NCI-H2227 treated with DMSO at 0.1 percent for 48 hours (cell line): ENCODE data around the gene LRTM2.

ENCODE experiments used
- DNase-seq: peaks from one replicate; lab custom pipeline; 2025; lab: John Stamatoyannopoulos, UW

Gene LRTM2

DNA sequence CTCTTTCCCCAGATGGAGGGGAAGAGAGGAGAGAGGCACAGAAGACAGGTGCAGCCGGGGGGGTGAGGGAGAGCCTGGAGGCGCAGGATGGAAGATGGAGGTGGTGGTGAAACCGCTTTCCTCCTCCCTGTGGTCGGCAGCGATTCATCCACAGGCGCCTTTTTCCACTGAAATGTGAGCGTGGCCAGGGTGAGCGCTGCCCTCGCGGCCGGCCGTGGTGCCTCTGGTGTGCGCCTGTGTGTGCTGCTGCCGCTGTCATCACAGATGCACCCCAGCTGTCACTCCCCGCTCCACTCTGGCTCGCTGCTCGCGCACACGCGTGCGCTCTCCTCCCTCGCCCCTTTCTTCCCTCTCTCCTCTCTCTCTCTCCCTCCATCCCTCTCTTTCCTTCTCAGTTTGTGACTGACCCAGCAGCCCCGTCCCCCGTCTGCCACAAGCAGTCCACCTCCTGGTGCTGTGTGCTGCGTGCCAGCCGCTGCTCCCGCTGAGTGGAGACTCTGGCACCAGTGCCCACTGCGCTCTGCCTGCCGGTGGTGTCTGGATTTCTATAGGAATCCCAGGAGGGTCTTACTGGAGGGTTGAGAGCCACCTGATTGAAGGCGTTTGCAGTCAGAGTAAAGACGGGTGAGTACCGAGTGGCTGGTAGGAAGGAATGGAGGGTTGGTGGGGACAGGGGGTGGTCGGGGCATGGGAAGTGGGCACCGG lies at the start of gene LRTM2:
TSS of gene LRTM2 (plus strand) at position 375 of the 705 bp plus-strand sequence. CDS start 7,584 bp downstream, outside the sequence.
- DNase-seq: no peak

DNA sequence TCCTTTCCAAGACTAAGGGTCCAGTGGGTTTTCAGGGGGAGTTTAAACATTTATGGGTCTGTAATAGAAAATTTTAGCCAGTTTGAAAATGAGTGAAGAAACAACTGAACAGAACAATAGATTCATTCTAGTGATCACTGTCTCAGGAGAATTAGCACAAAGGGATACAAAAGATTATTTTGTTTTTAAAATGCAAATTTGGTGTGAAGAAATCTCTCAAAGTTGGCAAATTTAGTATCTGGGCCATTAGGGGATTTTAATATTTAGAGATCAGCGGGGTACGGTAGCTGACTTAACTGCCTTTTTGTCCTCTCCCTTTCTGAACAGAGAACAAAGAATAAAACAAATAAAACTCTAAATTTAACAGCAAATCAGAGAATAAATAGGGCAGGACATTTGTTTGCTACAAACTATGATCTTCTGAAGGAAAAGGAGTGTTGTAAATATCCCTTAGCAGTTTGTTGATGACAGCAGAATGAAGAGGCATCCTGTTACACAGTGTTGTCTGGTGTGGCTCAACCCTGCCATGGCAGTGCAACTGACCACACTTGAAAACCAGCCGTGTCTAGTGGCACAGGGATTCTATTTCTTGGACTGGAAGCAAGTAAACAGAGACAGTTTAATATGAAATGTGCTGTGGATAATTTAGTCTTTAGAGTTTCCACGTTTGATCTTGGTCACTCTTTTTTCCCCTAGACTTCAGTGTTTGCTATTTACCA lies 46.3 kb upstream of the LRTM2 start:
- DNase-seq: no peak

DNA sequence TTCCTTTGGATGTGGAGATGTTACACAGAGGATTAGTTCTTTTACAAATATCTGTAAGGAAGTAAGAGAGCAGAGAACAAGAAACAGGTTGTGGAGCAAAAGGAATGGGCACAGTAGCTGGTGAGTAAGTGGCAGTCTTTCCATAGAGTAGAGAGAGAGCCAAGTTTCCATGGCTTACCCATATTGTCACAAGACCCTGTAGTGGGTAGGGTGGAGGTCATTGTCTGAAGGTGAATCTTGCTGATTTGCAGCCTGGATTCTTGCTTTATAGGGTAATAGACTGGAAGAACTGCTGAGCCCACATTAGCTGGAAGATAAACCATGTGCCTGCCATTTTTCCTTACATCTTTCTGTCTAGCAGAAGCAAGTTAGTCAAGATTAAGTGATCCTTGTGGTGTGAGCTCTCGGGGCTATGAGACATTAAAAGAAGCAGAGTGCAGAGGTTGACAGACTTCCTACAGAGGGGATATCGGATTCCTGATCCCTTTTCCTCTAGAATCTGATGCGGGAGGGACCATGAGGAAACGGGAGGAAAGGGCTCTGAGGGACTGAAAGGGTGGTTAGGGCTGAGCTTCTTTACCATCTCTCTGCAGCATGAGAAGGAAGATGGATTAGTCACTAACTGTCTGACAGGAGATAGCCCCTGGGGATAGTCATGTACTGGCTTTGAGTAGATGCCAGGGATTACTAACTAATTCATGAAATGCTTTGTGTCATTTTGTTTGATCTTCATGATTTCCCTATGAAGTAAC lies 44.0 kb upstream of the LRTM2 start:
- DNase-seq: no peak

DNA sequence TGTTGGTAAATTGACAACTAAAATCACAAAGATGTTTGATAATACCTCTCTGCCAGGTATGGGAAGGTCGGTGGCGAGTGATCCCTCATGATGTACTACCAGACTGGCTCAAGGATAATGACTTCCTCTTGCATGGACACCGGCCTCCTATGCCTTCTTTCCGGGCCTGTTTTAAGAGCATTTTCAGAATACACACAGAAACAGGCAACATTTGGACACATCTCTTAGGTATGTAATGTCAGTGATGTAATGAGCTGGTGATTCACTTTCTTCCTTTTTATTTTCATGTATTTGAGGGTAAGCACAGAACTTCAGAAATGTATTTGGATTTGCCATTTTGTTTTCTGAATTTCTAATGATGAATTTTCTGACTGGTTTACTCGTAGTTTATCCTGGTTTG lies 42.6 kb upstream of the LRTM2 start:
- no peak for DNase-seq

DNA sequence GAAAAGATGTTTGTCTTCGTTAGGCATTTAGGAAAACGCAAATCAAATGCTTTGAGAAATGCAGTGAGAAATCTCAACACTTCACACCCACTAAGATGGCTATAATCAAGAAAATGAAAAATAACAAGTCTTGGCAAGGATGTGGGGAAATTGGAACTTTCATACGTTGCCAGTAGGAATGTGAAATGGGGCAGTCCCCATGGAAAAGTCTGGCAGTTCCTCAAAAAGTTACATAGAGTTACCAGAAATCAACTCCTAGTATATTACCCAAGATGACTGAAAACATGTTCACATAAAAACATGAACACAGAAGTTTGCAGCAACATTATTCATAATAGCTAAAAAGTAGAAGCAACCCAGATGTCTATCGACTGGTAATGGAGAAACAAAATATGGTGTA lies 41.5 kb upstream of the LRTM2 start:
- DNase-seq: no peak

DNA sequence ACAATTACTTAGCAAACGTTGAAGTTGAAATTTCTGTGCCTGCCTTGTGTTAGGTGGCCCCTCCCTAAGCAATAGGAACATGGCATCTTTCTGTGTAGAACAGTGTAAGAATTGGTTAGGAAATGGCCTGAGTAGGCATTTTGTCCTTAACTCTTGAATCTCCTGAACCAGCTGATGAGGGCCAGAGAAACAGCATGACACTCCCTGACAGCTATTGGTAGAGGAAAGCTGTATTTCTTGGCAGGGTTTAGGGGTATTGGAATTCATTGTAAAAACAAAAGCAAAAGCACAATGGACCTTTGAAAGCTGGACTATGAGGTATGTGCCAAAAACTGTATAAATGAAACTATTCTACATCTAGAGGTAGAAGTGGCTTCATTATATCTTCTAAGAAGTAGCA lies 40.6 kb upstream of the LRTM2 start:
- no peak for DNase-seq

DNA sequence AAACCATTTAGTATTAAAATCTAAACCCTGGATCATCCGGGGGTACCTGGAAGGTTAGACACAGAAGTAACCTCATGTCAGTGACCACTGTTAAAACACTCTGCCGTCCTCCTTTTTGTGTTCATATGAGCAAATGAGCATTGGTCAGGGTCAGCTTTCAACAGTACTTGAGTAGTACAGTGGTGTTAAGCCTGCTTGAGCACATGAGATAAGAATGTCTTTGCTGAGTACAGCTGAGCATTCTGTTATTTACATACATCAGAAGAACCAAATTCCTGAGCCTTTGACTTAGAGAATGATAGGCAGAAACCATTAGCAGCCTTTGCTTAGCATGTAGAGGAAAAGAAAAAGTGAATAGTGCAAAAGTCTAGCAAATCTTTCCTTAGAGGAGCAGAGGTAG lies 38.6 kb upstream of the LRTM2 start:
- DNase-seq: no peak

DNA sequence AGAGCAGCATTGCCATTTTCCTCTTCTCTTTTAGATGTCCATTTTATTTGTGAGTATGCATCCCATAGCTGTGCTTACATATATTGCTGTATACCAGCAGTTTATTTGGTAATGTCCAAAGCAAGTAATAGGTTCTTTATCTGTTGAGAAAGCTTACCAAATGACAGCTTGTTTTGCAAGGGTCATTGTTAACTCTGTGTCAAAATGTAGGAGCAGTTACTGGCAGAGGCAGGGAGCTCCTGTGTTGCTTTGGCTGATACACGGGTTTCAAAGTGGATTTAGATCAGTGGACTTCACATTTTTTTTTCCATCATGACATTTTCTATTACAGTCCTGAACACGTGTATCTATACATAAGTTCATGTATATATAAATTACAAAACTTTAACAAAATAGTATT lies 38.1 kb upstream of the LRTM2 start:
- DNase-seq: no peak

DNA sequence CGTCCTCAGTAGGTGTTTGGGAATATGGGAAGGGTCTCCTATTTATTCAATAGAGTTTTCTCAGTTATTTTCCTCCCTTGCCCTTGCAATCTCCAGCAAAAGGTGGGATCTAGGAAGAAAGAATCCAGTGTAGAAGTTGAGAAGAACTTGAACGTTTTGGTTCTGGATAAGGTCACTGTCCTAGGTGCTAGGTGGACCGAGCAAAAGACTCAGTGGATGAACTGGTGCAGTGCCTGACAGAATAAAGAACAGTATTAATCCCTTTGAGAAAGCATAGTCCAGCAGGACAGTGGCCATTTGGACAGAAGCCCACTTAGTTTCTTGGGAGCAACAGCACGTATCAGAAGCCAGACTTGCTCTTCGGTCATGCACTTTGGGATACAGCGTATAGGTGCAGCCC lies 32.7 kb upstream of the LRTM2 start:
- no peak for DNase-seq

DNA sequence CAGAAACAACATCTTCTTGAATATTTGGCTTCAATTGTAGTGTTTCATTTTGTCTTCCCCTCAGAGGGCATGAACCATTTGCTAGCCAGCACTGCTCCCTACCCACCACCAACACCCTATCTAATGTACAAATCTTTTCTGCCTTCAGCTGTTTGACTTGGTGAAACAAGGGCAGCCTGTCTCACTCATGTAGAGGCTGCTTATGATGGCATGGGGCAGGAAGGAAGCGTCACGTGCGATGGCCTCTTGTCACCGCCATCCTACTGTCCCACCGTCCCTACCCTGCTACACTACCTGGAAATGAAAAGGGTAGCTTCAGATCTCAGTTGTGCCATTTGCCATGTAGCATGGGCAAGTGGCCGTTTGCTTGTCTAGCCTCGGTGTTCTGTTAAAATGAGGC lies 29.9 kb upstream of the LRTM2 start:
- no peak for DNase-seq

DNA sequence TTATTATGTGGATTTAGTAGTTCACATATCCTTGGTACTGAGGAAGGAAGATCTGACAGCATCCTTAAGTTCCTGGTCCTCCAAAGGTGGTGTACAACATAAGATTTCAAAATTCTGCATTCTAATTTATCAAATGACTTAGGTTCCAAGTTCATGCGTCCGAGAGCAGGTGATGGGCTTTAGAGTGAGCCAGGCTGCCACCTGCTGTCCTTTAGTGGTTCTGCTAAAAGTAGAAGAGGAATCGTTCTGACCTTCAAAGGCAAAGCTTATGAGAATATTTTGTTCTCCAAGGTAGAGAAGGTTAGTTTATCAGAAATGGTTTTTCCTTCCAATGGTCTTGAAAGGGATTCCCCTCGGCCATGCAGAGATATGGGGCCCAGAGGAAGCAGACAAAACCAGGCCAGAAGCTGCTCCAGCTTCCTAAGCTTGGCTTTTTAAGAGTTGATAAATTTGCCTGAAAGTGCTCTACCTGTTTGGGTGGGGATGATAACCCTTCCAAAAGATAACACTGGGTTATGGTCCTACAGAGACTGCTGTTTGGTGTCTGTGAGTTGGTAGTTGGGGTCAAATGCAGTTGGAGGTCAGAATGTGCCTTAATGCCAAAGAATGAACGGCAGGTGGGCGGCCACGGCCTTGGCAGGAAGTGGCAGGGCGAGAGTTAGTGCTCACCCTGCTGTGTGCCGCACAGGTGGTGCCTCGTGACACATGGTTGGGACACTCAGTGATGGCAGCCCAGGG lies 29.1 kb upstream of the LRTM2 start:
- DNase-seq: peak; percentile 1

DNA sequence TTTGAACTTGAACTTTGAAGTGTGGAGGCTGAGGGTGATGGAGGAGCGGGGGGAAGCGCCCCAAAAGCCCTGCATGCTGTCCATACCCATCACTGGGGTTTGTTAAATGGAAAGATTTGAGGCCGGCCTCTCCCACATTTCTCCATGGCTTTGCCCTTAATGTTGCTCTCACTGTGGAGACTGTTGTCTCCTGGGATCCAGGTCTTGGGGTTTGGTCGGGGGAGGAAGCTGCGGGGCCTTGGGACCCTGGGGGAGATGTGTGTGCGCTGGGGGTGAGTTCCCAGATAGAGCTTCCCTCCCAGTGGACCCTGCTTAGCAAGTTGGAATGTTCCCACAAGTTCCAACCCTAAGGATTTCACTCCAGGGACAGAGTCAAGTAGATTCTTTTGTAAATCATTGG lies 28.0 kb upstream of the LRTM2 start:
- DNase-seq: no peak

DNA sequence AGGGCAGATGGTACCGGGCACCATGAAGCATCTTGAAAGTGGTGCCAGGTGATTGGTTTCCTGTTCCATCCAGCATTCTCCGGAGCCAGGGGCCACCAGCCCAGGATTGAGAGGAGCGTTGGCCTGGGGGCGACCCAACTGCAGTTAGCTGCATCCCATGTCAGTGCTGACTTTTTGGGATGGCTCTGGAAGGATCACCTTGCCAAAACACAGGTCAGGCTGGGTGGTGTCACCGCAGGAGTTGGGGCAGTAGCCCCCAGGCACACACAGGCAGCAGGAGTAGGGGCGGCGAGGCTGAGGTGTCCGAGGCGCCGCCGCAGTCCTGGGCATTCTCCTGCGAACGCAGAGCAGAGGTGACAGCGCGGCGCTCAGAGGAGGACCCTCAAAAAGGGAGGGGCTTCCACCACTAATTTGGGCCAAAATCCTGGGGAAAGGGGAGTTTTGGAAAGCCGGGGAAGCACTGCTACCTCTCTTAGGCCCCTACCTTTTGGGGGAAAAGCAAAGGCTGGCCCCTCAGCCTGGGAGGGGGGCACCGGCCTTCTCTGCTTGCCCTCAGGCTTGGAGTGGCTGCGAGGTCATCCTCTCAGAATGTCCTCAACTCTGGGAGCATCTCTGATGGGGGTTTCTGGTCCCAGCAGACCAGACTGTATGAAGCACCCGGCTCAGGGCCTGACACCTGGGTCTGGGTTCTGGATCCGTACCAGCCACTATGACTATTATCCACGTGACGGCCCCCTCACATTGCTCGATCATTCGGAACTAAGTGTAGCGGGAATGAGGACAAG lies 26.7 kb upstream of the LRTM2 start:
- no peak for DNase-seq

DNA sequence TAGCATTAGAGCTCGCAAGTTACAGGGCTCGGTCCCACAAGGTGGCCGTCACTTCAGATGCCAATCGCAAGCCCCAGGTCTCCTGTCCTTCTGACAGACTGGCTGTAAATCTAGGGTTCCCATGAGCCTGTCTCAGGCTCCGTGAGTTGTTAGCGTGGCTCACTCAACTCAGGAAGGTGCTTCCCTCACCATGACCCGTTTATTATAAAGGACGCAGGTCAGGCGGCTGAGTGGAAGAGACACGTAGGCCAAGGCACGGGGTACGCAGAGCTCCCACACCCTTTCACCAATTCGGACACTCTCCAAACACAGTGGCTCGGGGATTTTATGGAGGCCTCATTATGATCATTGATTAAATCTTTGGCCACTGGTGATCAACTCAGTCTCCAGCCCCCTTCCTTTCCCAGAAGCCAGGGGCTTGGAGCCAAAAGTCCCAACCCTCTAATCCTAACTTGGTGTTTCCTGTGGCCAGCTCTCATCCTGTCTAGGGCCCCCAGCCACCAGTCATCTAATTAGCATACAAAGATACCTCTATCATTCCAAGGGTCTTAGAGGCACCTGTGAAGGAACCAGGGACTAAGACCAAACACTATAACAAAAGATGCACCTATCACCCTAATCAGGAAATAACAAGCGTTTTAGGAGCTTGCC lies 25.8 kb upstream of the LRTM2 start:
- DNase-seq: no peak

DNA sequence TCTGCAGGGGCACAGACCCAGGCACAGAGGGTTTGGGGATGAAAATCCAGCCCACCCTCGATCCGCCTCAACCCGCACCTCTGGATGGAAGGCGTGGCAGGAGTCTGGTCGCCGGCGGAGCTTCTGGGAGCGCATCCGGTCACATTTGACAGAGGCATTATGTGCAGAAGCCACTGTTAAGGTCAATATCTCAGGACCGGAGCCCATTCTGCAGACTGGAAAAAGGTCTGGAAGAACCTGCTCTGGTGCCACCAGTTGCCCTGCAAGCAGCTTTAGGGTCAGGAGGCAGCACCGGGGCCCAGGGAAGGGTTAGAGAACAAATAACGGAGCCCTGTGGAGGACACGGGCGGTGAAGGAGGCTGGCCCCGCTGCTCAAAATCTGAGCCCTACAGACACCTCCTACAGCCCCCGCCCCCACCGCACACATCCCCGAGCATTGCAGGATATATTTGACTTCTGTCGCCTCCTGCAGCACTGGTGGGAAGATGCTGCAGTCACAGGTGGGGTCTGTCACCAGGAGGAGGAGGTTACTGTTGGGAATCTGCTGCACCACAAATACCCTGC lies 25.1 kb upstream of the LRTM2 start:
- DNase-seq: no peak

DNA sequence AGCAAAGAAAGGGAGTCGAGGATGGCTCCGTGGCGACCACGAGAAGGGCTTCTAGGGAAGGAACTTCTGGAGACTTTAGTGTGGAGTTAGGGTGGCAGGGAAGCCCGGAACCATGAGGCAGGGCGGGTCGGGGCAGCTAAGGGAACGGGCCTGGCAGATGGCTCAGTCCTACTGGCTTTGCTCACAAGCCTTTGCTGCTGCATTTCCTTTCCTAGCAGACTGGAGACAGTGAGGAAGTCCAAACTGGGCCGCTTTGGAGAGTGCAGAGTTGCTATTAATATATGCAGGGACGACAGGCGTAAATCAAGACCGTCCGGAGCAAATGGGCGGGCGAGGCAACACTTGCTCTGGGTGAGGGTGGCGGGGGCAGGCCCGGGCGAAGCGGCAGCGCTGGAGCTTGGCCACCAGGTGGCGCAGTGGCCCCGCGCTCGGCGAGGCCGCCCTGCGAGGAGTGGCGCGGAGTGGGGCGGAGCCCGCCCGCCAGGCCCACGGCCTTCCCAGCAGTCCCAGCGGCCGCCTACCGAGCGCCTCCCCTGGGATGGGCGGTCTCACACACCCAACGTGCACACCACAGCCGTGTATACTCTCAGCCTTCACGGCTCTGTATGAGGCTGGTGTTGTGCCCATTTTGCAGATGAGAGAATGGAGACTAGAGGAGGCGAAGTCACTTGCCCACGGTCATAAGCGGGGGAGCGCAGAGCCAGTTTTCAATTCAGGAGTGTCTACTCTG lies 24.4 kb upstream of the LRTM2 start:
- peak; percentile 6 for DNase-seq

DNA sequence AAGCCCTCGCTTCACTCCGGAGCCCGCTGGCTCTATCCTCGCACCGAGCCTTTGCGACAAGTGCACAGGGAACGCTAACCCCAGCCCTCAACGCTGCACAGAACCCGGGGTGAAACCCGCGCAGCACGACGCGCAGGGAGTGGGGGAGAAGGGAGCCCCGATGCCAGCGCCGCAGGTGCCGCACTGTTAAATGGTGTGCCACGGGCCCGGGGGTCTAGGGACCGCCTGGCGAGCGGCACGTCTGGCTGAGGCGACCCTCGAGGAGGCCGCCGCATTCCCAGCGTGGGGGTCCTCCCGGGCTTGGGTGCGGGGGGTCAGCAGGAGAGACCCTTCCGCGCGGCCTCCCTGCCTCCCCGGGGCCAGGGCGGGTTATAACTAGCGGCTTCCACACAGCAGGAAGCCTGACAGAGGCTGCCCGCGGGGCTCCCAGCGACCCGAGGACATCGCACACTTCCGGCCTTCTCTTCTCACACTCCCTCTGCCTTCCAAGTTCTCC lies 23.8 kb upstream of the LRTM2 start:
- DNase-seq: no peak

DNA sequence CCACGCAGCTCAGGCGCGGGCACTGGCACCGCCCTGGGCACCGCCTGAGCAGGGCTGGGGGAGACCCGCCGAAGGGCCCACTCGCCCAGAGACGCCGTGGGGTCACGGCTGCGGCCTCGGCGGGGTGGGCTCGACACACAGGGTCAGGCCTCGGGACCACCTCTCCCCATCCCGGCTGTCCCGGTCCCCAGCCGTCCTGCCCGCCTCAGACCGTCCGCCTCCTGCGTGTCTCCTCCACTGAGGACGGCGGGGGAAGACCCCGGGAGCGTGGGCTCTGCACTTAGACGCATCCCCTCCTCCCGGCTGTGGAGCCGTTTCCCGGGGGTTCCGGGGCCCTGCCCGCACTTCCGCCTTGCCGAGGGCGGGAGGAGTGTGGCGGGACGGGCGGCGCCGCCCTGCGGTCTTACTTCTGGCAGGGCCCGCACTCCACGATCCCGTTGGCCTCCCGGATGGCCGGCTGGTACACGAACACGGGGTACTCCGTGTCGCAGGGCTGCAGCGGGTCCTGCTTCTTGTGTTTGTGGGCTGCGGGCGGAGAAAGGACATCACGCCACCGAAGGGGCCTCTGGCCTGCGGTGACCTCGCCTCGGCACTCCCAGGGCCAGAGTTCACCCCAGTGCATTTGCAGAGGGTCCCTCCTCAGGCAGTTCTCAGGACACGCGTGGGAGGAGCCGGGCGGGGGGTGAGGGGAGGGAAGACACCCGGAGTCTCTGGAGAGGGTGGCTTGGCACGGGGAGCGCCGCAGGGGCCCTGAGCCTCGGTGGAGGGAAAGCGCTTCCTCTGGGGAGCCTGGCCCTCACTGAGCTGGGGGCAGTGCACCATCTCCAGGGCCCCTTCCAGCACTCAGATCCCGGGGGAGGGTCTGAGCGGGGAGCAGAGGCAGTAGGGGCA lies 23.1 kb upstream of the LRTM2 start:
- DNase-seq: no peak
